ENCODE measurements around the gene XK. TPM values are rescaled to one million over a fixed set of nuclear protein-coding genes. Genes with fewer than 3 reads are reported as not detected.

XK gene
- total and polyA plus RNA-seq, 2 of the 4 experiments (the other 2 are of a cell fraction): under 0.01 to 0.02 TPM

DNA sequence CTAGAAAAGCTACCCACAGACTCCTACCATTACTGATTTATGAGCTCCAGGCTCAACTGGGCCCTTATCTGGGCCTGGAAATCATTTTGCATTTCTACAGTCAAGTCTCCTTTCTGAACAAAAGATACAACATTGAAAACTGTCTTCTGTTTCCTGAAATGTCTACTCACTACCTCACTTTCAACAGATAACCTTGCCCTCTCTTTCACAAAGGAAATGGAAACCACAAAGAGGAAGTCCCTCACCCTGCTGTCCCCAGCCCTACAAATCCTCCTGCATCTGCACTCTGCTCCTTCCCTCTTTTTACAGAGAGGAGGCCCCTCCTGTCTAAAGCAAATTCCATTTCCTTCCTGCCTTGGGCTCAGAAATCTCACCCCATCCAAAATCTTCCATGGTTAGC, 69.4 kb downstream of the XK start:
- CTCF ChIA-PET: interaction anchor here (1.5 kb wide), 1 partner anchor 9 kb away, joined by 4 read pairs; no protein-coding TSS in a partner anchor
- intact Hi-C loops (cut with micrococcal nuclease): no loop called here
- Histone ChIP-seq H2AFZ (replicated peaks; ENCODE audit: low read length, poor library complexity) (no peak overlapping the region), H2BK15ac (ENCODE audit: low read depth, low read length) (no peak overlapping the region), H3K79me1 (ENCODE audit: low read depth in 1 of 2, low read length in 2 of 2) (no peaks in the 10 kb centered on the region), H3K4me2 (ENCODE audit: low read depth, low read length) (no peak overlapping the region), H2AK9ac (replicated peaks; ENCODE audit: low read depth, low read length, poor library complexity) (no peak overlapping the region), H4K8ac (ENCODE audit: low read depth in 2 of 2, low read length in 2 of 2) (no peak overlapping the region), H4K5ac (ENCODE audit: low read depth, low read length) (no peak overlapping the region), H3K9me3 (ENCODE audit: control insufficient read depth, insufficient read depth, low read length) (no peaks in the 10 kb centered on the region), H3K4me3 (ENCODE audit: insufficient read depth, low read depth, low read length) (no peak overlapping the region), H2BK20ac (ENCODE audit: low read depth, low read length) (no peak overlapping the region), H3K4me1 (ENCODE audit: control insufficient read depth, insufficient read depth, low read length) (no peaks in the 10 kb centered on the region), H3K27ac (ENCODE audit: insufficient read depth, low read length) (no peak overlapping the region), H3K23ac (ENCODE audit: low read depth, low read length) (no peak overlapping the region), H2AK5ac (ENCODE audit: low read depth, low read length) (no peak overlapping the region), H3K4ac (ENCODE audit: low read depth, low read length) (no peak overlapping the region), H3K56ac (ENCODE audit: extremely low read depth, insufficient read depth, low read length) (no peak overlapping the region), H3K9ac (ENCODE audit: low read depth, low read length) (no peak overlapping the region), H3K36me3 (ENCODE audit: control insufficient read depth, insufficient read depth, low read length) (no peaks in the 10 kb centered on the region), H3K9me1 (ENCODE audit: insufficient read depth, low read length) (no peaks in the 10 kb centered on the region), H4K91ac (ENCODE audit: insufficient read depth, low read depth, low read length) (no peak overlapping the region), H4K20me1 (ENCODE audit: insufficient read depth, low read length) (no peaks in the 10 kb centered on the region), H3K18ac (ENCODE audit: low read depth, low read length) (no peak overlapping the region), H2BK5ac (ENCODE audit: low read depth, low read length, poor library complexity, severe bottlenecking) (no peak overlapping the region), H2BK120ac (ENCODE audit: low read depth, low read length) (no peak overlapping the region), H3K14ac (replicated peaks; ENCODE audit: low read depth, low read length) (no peak overlapping the region), H3K27me3 (ENCODE audit: control insufficient read depth, insufficient read depth, low read length) (peaks cover 4% of the 10 kb centered on the region)
- no TSS peak for BruUV-seq (replicated peaks)
- no peak for ATAC-seq (ENCODE audit: low read depth)
- DNase-seq: no peak
- POLR2A ChIA-PET (ENCODE audit: unreplicated experiment): no interaction called here
- in situ Hi-C loops (cut with MboI; ENCODE audit: low sequenced_read_pairs): no loop called here
- dilution Hi-C loops (cut with HindIII; ENCODE audit: low sequenced_read_pairs, unreplicated experiment): no loop called here
- TF ChIP-seq RAD21 (IDR thresholded peaks at IDR 0.05; ENCODE audit: low read length) (no peak), MAZ (IDR thresholded peaks at IDR 0.05; ENCODE audit: borderline replicate concordance, low read depth, low read length) (no peak), NFE2L2 (IDR thresholded peaks at IDR 0.05; ENCODE audit: low read depth, low read length) (no peak), POLR2A (IDR thresholded peaks at IDR 0.05; ENCODE audit: low read depth, low read length) (no peak), RCOR1 (IDR thresholded peaks at IDR 0.05; ENCODE audit: insufficient replicate concordance, low read length) (no peak)
- TF ChIP-seq, protein P1, sequence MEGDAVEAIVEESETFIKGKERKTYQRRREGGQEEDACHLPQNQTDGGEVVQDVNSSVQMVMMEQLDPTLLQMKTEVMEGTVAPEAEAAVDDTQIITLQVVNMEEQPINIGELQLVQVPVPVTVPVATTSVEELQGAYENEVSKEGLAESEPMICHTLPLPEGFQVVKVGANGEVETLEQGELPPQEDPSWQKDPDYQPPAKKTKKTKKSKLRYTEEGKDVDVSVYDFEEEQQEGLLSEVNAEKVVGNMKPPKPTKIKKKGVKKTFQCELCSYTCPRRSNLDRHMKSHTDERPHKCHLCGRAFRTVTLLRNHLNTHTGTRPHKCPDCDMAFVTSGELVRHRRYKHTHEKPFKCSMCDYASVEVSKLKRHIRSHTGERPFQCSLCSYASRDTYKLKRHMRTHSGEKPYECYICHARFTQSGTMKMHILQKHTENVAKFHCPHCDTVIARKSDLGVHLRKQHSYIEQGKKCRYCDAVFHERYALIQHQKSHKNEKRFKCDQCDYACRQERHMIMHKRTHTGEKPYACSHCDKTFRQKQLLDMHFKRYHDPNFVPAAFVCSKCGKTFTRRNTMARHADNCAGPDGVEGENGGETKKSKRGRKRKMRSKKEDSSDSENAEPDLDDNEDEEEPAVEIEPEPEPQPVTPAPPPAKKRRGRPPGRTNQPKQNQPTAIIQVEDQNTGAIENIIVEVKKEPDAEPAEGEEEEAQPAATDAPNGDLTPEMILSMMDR (conservative IDR thresholded peaks at IDR 0.05; ENCODE audit: low read depth, low read length): no peak
